ENCODE results near the gene MMP3. TPM values are rescaled to one million over a fixed set of nuclear protein-coding genes. Genes with fewer than 3 reads are reported as not detected.

MMP3 gene
- total RNA-seq, 1 experiment from 2014 or later, result not detected

GRCh38 chr11:102832612-102833011 is 10.8 kb downstream of the MMP3 start:
- H4K20me1 ChIP-seq (ENCODE audit: insufficient read depth), result no peaks in the 10 kb centered on the region
- H3K36me3 ChIP-seq (ENCODE audit: low read depth), result no peaks in the 10 kb centered on the region
- H3K27me3 ChIP-seq (ENCODE audit: insufficient read depth, low read depth), result no peaks in the 10 kb centered on the region
- no peak overlapping the region for H3K4me2 ChIP-seq
- CTCF ChIA-PET, result no interaction called here
- no peak overlapping the region for H3K4me3 ChIP-seq
- peaks cover 26% of the 10 kb centered on the region for H3K4me1 ChIP-seq (replicated peaks; ENCODE audit: insufficient read depth)
- no peaks in the 10 kb centered on the region for H3K79me2 ChIP-seq (ENCODE audit: low read depth)
- H3F3A ChIP-seq (ENCODE audit: insufficient read depth, low read depth), result peaks cover 13% of the 10 kb centered on the region
- TF ChIP-seq EZH2 (IDR thresholded peaks at IDR 0.05; ENCODE audit: low read depth), result no peak
- TF ChIP-seq CTCF (conservative IDR thresholded peaks at IDR 0.05), result no peak
- H2AFZ ChIP-seq, result no peak overlapping the region
- H3K9me2 ChIP-seq (ENCODE audit: insufficient read depth), result no peaks in the 10 kb centered on the region
- POLR2A ChIA-PET (ENCODE audit: unreplicated experiment), result no interaction called here
- intact Hi-C loops (cut with micrococcal nuclease; ENCODE audit: unreplicated experiment), result no loop called here
- H3K27ac ChIP-seq, result no peak overlapping the region
- no peaks in the 10 kb centered on the region; the same call in 1 of the 2 replicates for H3K9me3 ChIP-seq (ENCODE audit: insufficient read depth, low read depth)
- DNase-seq, result peak in 1 of 2 experiments; percentile 12
- no TSS peak for BruUV-seq (replicated peaks)

GRCh38 chr11:102831489-102832440 is 11.6 kb downstream of the MMP3 start:
- H3K27me3 ChIP-seq (ENCODE audit: insufficient read depth, low read depth), result no peaks in the 10 kb centered on the region
- no peaks in the 10 kb centered on the region for H3K9me2 ChIP-seq (ENCODE audit: insufficient read depth)
- H3K79me2 ChIP-seq (ENCODE audit: low read depth), result no peaks in the 10 kb centered on the region
- H3K9me3 ChIP-seq (ENCODE audit: insufficient read depth, low read depth), result no peaks in the 10 kb centered on the region; the same call in 1 of the 2 replicates
- no peak overlapping the region for H3K27ac ChIP-seq
- H2AFZ ChIP-seq, result no peak overlapping the region
- no peaks in the 10 kb centered on the region for H4K20me1 ChIP-seq (ENCODE audit: insufficient read depth)
- TF ChIP-seq CTCF (conservative IDR thresholded peaks at IDR 0.05) (no peak), EZH2 (IDR thresholded peaks at IDR 0.05; ENCODE audit: low read depth) (no peak)
- peaks cover 23% of the 10 kb centered on the region for H3K4me1 ChIP-seq (replicated peaks; ENCODE audit: insufficient read depth)
- peaks cover 13% of the 10 kb centered on the region for H3F3A ChIP-seq (ENCODE audit: insufficient read depth, low read depth)
- intact Hi-C loops (cut with micrococcal nuclease; ENCODE audit: unreplicated experiment), result no loop called here
- no peak overlapping the region for H3K4me3 ChIP-seq
- BruUV-seq (replicated peaks), result no TSS peak
- ChIA-PET CTCF (no interaction called here), POLR2A (ENCODE audit: unreplicated experiment) (no interaction called here)
- DNase-seq, result no peak
- no peaks in the 10 kb centered on the region for H3K36me3 ChIP-seq (ENCODE audit: low read depth)
- no peak overlapping the region for H3K4me2 ChIP-seq

- no peak overlapping the region for H3K4me3 ChIP-seq
- H3K9me2 ChIP-seq (ENCODE audit: insufficient read depth), result no peaks in the 10 kb centered on the region
- no peak for DNase-seq
- H3F3A ChIP-seq (ENCODE audit: insufficient read depth, low read depth), result peaks cover 13% of the 10 kb centered on the region
- no peaks in the 10 kb centered on the region for H3K79me2 ChIP-seq (ENCODE audit: low read depth)
- intact Hi-C loops (cut with micrococcal nuclease; ENCODE audit: unreplicated experiment), result no loop called here
- H3K36me3 ChIP-seq (ENCODE audit: low read depth), result no peaks in the 10 kb centered on the region
- H3K4me1 ChIP-seq (replicated peaks; ENCODE audit: insufficient read depth), result peaks cover 17% of the 10 kb centered on the region
- ChIA-PET CTCF (no interaction called here), POLR2A (ENCODE audit: unreplicated experiment) (no interaction called here)
- no TSS peak for BruUV-seq (replicated peaks)
- no peaks in the 10 kb centered on the region; the same call in 1 of the 2 replicates for H3K9me3 ChIP-seq (ENCODE audit: insufficient read depth, low read depth)
- no peaks in the 10 kb centered on the region for H4K20me1 ChIP-seq (ENCODE audit: insufficient read depth)
- no peak overlapping the region for H3K4me2 ChIP-seq
- no peaks in the 10 kb centered on the region for H3K27me3 ChIP-seq (ENCODE audit: insufficient read depth, low read depth)
- no peak overlapping the region for H3K27ac ChIP-seq
- no peak overlapping the region for H2AFZ ChIP-seq
- TF ChIP-seq EZH2 (IDR thresholded peaks at IDR 0.05; ENCODE audit: low read depth) (no peak), CTCF (conservative IDR thresholded peaks at IDR 0.05) (no peak)
Observed at GRCh38 chr11:102831128-102831488, 12.3 kb downstream of the MMP3 start.

Measured in PC-9 (cell line).